ENCODE results near the gene PLXNA2. TPM values are rescaled to one million over a fixed set of nuclear protein-coding genes. Genes with fewer than 3 reads are reported as not detected.
A peak's percentile ranks its signal among the peaks of the same experiment; 100 is the strongest.

The PLXNA2 gene
- total RNA-seq, 1 donor from 2014 or later: 14.1 TPM

DNA sequence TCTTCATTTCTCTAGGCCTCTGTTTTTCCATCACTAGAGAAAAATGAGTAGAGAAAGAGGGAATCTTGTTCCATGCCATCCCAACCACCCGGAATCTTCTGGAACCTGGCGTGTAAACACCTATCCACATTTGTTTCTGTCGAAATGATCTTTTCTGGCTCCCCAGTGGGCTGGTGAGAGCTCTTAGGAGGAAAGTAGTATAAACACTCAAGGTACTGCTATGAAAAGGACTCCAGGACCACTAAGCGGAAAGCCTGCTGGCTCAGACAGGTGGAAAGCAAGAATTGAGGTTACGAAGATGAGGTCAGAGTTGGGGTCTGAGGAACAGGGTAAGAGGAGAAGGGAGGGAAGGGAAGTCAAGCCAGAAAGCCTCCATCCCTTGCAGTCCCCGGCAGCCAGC, 90.8 kb downstream of the PLXNA2 start:
- no peaks in the 10 kb centered on the region for H3K36me3 ChIP-seq (ENCODE audit: control insufficient read depth in 3 of 3, insufficient read depth in 3 of 3, low read length in 3 of 3)
- no peaks in the 10 kb centered on the region for H3K9me3 ChIP-seq (ENCODE audit: control insufficient read depth in 3 of 3, low read length in 3 of 3)
- H3K27me3 ChIP-seq (ENCODE audit: control insufficient read depth in 3 of 3, insufficient read depth in 3 of 3, low read length in 3 of 3): no peaks in the 10 kb centered on the region
- H3K27ac ChIP-seq (ENCODE audit: low read depth, low read length): no peak overlapping the region
- peaks cover 66 to 74% (median 74%) of the 10 kb centered on the region in 3 donors for H3K4me1 ChIP-seq (ENCODE audit: control insufficient read depth in 3 of 3, insufficient read depth in 3 of 3, low read length in 3 of 3)
- no peak overlapping the region for H3K4me3 ChIP-seq (ENCODE audit: low read length in 3 of 3)
- no peak overlapping the region for H3K9ac ChIP-seq (ENCODE audit: low read depth in 1 of 3, low read length in 3 of 3)

DNA sequence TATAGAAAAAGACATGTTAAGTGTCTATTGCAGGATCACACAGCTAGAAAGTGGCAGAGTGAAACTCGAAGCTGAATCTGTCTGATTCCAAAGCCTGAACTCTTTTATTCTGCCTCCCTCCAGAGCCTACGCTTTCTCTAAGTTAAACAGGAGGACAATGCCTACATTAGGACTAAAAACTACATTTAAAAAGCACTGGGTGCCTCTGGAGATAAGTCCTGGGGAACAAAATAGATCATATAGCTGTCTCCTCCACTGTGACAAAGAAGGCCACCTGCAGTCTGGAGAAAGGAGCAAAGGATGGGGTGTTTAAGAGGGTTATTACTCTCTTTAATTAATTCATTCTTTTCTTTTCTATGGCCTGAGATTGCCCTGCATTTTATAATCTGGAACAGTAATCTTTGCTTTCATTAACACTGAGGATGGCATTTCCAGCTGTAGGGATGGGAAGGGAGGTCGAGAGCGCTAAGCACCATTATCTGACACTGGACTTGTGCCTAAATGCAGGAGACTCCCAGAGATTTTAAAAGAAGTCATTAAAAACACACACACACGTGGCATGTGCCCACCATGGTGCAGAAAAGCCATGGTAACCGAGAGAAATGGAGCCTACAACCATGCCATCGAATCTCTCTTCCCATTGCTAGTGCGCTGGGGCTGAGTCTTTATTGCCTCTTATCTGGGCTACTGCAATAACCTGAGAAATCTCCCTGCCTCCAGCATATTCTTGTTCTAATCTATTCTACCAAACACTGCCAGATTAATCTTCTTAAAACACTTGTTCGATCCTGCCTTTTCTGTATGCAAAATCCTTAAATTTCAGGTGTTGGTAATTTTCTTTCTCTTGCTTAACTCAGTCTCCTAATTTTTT, 92.2 kb downstream of the PLXNA2 start:
- no peaks in the 10 kb centered on the region for H3K9me3 ChIP-seq (ENCODE audit: control insufficient read depth in 3 of 3, low read length in 3 of 3)
- H3K9ac ChIP-seq (ENCODE audit: low read depth in 1 of 3, low read length in 3 of 3): no peak overlapping the region
- H3K27ac ChIP-seq (ENCODE audit: low read depth, low read length): no peak overlapping the region
- H3K36me3 ChIP-seq (ENCODE audit: control insufficient read depth in 3 of 3, insufficient read depth in 3 of 3, low read length in 3 of 3): no peaks in the 10 kb centered on the region
- H3K4me1 ChIP-seq (ENCODE audit: control insufficient read depth in 3 of 3, insufficient read depth in 3 of 3, low read length in 3 of 3): peaks cover 52 to 64% (median 63%) of the 10 kb centered on the region in 3 donors
- H3K4me3 ChIP-seq (ENCODE audit: low read length in 3 of 3): no peak overlapping the region
- no peaks in the 10 kb centered on the region for H3K27me3 ChIP-seq (ENCODE audit: control insufficient read depth in 3 of 3, insufficient read depth in 3 of 3, low read length in 3 of 3)

DNA sequence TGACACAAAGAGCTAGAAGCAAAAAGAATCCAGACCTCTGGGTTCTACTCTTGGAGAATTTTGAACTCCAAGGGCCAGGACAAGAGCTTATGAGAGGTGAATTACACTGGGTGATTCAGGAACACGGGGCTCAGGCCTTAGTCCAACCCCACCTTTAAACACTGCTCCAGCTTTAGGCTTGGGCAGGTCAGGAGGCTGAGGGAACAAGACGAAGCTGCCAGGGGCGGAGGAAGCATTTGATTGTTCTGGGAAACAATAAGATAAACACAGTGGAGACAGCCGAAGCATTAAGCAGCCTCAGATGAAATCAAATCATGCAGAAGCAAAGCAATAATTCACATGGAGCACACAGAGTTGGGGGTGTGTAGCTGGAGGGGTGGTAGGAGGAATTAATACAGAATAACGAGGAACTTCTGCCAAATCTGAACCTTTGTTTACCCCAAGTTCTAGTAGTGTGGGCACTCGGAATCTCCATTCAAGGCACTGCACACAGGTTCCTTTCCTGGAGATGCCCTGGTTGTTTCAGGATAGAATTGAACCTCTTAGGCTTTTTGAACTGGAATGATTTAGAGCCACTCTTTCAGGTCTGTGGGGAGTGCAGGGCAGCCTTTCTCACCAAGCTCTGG, 93.2 kb downstream of the PLXNA2 start:
- H3K27ac ChIP-seq (ENCODE audit: low read depth, low read length): no peak overlapping the region
- no peaks in the 10 kb centered on the region for H3K36me3 ChIP-seq (ENCODE audit: control insufficient read depth in 3 of 3, insufficient read depth in 3 of 3, low read length in 3 of 3)
- H3K4me3 ChIP-seq (ENCODE audit: low read length in 3 of 3): no peak overlapping the region
- H3K4me1 ChIP-seq (ENCODE audit: control insufficient read depth in 3 of 3, insufficient read depth in 3 of 3, low read length in 3 of 3): peaks cover 52 to 67% (median 62%) of the 10 kb centered on the region in 3 donors
- H3K9ac ChIP-seq (ENCODE audit: low read depth in 1 of 3, low read length in 3 of 3): no peak overlapping the region
- no peaks in the 10 kb centered on the region for H3K9me3 ChIP-seq (ENCODE audit: control insufficient read depth in 3 of 3, low read length in 3 of 3)
- no peaks in the 10 kb centered on the region for H3K27me3 ChIP-seq (ENCODE audit: control insufficient read depth in 3 of 3, insufficient read depth in 3 of 3, low read length in 3 of 3)

GRCh38 chr1:208149776-208150514, 94.2 kb downstream of the PLXNA2 start:
- Histone ChIP-seq H3K9me3 (ENCODE audit: control insufficient read depth in 3 of 3, low read length in 3 of 3) (no peaks in the 10 kb centered on the region), H3K4me3 (ENCODE audit: low read length in 3 of 3) (peak overlapping the region in 1 of 3 donors; percentile 12), H3K27ac (ENCODE audit: low read depth, low read length) (no peak overlapping the region), H3K4me1 (ENCODE audit: control insufficient read depth in 3 of 3, insufficient read depth in 3 of 3, low read length in 3 of 3) (peaks cover 49 to 67% (median 67%) of the 10 kb centered on the region in 3 donors), H3K27me3 (ENCODE audit: control insufficient read depth in 3 of 3, insufficient read depth in 3 of 3, low read length in 3 of 3) (no peaks in the 10 kb centered on the region), H3K36me3 (ENCODE audit: control insufficient read depth in 3 of 3, insufficient read depth in 3 of 3, low read length in 3 of 3) (no peaks in the 10 kb centered on the region), H3K9ac (ENCODE audit: low read depth in 1 of 3, low read length in 3 of 3) (no peak overlapping the region)

DNA sequence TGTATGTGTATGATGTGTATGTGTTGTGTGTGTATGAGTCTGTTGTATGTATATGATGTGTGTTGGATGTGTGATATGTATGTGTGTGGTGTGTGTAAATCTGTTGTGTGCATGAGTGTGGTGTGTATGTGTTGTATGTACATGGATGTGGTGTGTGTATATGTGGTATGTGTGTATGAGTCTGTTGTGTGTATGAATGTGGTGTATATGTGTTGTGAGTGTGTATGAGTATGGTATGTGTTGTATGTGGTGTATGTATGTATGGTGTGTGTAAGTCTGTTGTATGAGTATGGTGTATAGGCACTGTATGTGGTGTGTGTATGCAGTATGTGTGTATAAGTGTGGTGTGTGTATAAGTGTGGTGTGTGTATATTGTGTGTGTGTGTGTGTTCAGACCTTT, 95.0 kb downstream of the PLXNA2 start:
- no peak overlapping the region for H3K9ac ChIP-seq (ENCODE audit: low read depth in 1 of 3, low read length in 3 of 3)
- no peaks in the 10 kb centered on the region for H3K27me3 ChIP-seq (ENCODE audit: control insufficient read depth in 3 of 3, insufficient read depth in 3 of 3, low read length in 3 of 3)
- no peak overlapping the region for H3K4me3 ChIP-seq (ENCODE audit: low read length in 3 of 3)
- H3K4me1 ChIP-seq (ENCODE audit: control insufficient read depth in 3 of 3, insufficient read depth in 3 of 3, low read length in 3 of 3): peaks cover 42 to 64% (median 61%) of the 10 kb centered on the region in 3 donors
- H3K27ac ChIP-seq (ENCODE audit: low read depth, low read length): no peak overlapping the region
- no peaks in the 10 kb centered on the region for H3K9me3 ChIP-seq (ENCODE audit: control insufficient read depth in 3 of 3, low read length in 3 of 3)
- no peaks in the 10 kb centered on the region for H3K36me3 ChIP-seq (ENCODE audit: control insufficient read depth in 3 of 3, insufficient read depth in 3 of 3, low read length in 3 of 3)

- Histone ChIP-seq H3K36me3 (ENCODE audit: control insufficient read depth in 3 of 3, insufficient read depth in 3 of 3, low read length in 3 of 3) (no peaks in the 10 kb centered on the region), H3K9ac (ENCODE audit: low read depth in 1 of 3, low read length in 3 of 3) (no peak overlapping the region), H3K9me3 (ENCODE audit: control insufficient read depth in 3 of 3, low read length in 3 of 3) (no peaks in the 10 kb centered on the region), H3K27ac (ENCODE audit: low read depth, low read length) (no peak overlapping the region), H3K27me3 (ENCODE audit: control insufficient read depth in 3 of 3, insufficient read depth in 3 of 3, low read length in 3 of 3) (no peaks in the 10 kb centered on the region), H3K4me1 (ENCODE audit: control insufficient read depth in 3 of 3, insufficient read depth in 3 of 3, low read length in 3 of 3) (peaks cover 35 to 57% (median 54%) of the 10 kb centered on the region in 3 donors), H3K4me3 (ENCODE audit: low read length in 3 of 3) (no peak overlapping the region)
These were observed 95.8 kb downstream of the PLXNA2 start for GRCh38 chr1:208148380-208148779.

GRCh38 chr1:208146650-208147049, 97.5 kb downstream of the PLXNA2 start:
- H3K9ac ChIP-seq (ENCODE audit: low read depth in 1 of 3, low read length in 3 of 3): no peak overlapping the region
- no peaks in the 10 kb centered on the region for H3K36me3 ChIP-seq (ENCODE audit: control insufficient read depth in 3 of 3, insufficient read depth in 3 of 3, low read length in 3 of 3)
- no peaks in the 10 kb centered on the region for H3K27me3 ChIP-seq (ENCODE audit: control insufficient read depth in 3 of 3, insufficient read depth in 3 of 3, low read length in 3 of 3)
- H3K4me3 ChIP-seq (ENCODE audit: low read length in 3 of 3): no peak overlapping the region
- H3K4me1 ChIP-seq (ENCODE audit: control insufficient read depth in 3 of 3, insufficient read depth in 3 of 3, low read length in 3 of 3): peaks cover 41 to 66% (median 64%) of the 10 kb centered on the region in 3 donors
- no peaks in the 10 kb centered on the region for H3K9me3 ChIP-seq (ENCODE audit: control insufficient read depth in 3 of 3, low read length in 3 of 3)
- no peak overlapping the region for H3K27ac ChIP-seq (ENCODE audit: low read depth, low read length)

GRCh38 chr1:208145167-208145566, 99.0 kb downstream of the PLXNA2 start:
- Histone ChIP-seq H3K27ac (ENCODE audit: low read depth, low read length) (no peak overlapping the region), H3K36me3 (ENCODE audit: control insufficient read depth in 3 of 3, insufficient read depth in 3 of 3, low read length in 3 of 3) (no peaks in the 10 kb centered on the region), H3K4me1 (ENCODE audit: control insufficient read depth in 3 of 3, insufficient read depth in 3 of 3, low read length in 3 of 3) (peaks cover 33 to 69% (median 59%) of the 10 kb centered on the region in 3 donors)

GRCh38 chr1:208142590-208143382, 101.4 kb downstream of the PLXNA2 start:
- Histone ChIP-seq H3K4me1 (ENCODE audit: control insufficient read depth in 3 of 3, insufficient read depth in 3 of 3, low read length in 3 of 3) (peaks cover 32 to 63% (median 46%) of the 10 kb centered on the region in 3 donors), H3K9me3 (ENCODE audit: control insufficient read depth in 3 of 3, low read length in 3 of 3) (no peaks in the 10 kb centered on the region), H3K27ac (ENCODE audit: low read depth, low read length) (no peak overlapping the region), H3K27me3 (ENCODE audit: control insufficient read depth in 3 of 3, insufficient read depth in 3 of 3, low read length in 3 of 3) (no peaks in the 10 kb centered on the region), H3K4me3 (ENCODE audit: low read length in 3 of 3) (no peak overlapping the region), H3K36me3 (ENCODE audit: control insufficient read depth in 3 of 3, insufficient read depth in 3 of 3, low read length in 3 of 3) (peaks cover 0 to 7% (median 0%) of the 10 kb centered on the region in 3 donors), H3K9ac (ENCODE audit: low read depth in 1 of 3, low read length in 3 of 3) (peak overlapping the region in 1 of 3 donors; percentile 45)

More at GRCh38 chr1:208145167-208145566, 99.0 kb downstream of the PLXNA2 start:
- Histone ChIP-seq H3K9me3 (ENCODE audit: control insufficient read depth in 3 of 3, low read length in 3 of 3) (no peaks in the 10 kb centered on the region), H3K9ac (ENCODE audit: low read depth in 1 of 3, low read length in 3 of 3) (no peak overlapping the region), H3K27me3 (ENCODE audit: control insufficient read depth in 3 of 3, insufficient read depth in 3 of 3, low read length in 3 of 3) (no peaks in the 10 kb centered on the region), H3K4me3 (ENCODE audit: low read length in 3 of 3) (no peak overlapping the region)

All from skeletal muscle tissue (tissue), 4 donors.